Posterior vena cava (tissue), 2 donors: ENCODE measurements around the gene HOXB9. TPM values are rescaled to one million over a fixed set of nuclear protein-coding genes. Genes with fewer than 3 reads are reported as not detected.
A peak's percentile ranks its signal among the peaks of the same experiment; 100 is the strongest.

Experiments used
- DNase-seq: peaks from one replicate; pipeline ENCODE4 v3.0.0-alpha.2; 2020; ENCODE audit warnings: low spot score
- intact Hi-C, 2 donors: fragments of 100-400 bp; cut with DNase I; formaldehyde crosslinking; loops; one replicate each; pipeline versions ENCODE4 v1.14.1 to v1.14.2; 2022 to 2023
- long read RNA-seq, 2 donors: library from polyadenylated mRNA; unstranded; transcript quantifications; one replicate each; pipeline ENCODE4 v2.0.0, GENCODE V29; 2020 to 2021
- total RNA-seq, 2 donors: library from RNA; stranded (reverse); fragmentation: NEBNext Ultra II Directional; extraction: Animal tissue kit (Norgen Biotek cat#: 25700); gene quantifications; one replicate each; pipeline ENCODE4 v1.2.1, GENCODE V29; 2021
- donor health status: DM: yes; HTN: yes; CAD: no.
- donor health status: DM: yes; HTN: yes; CAD: no.

HOXB9 gene
- under 1 TPM in 1 of 2 donors, not detected in 1; 0.24 TPM for total RNA-seq
- long read RNA-seq, donor 1, result 0 reads
- long read RNA-seq, donor 2, result 0 reads

- no peak for DNase-seq
- intact Hi-C loops, result no loop called here
These were observed at the start of gene HOXB9 for GRCh38 chr17:48626245-48627117. TSS of gene HOXB9 (minus strand) at chr17:48626358. CDS start at chr17:48626269, 89 bp downstream.

DNA sequence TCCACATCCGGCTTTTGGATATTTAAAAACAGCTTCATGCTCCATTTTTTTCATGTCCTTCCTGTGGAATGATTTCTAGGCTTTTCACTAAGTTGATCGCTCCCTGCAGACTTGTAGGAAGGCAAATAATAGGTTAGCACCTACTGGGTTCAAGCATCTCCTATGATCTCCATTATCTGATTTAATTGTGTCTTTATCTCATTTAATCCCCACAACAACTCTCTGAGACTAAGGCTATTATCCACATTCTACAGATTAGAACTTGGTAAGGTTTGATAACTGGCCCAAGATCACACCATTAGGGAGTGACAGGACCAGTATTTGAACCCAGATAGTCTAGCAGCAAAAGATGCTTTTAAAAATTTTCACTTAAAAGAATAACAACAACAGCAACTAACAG lies 46.2 kb upstream of the HOXB9 start:
- intact Hi-C loops, result loop anchor here (2.0 to 10.0 kb wide), 3 partner anchors 118 to 202 kb away; no protein-coding TSS in a partner anchor
- DNase-seq, result no peak

DNA sequence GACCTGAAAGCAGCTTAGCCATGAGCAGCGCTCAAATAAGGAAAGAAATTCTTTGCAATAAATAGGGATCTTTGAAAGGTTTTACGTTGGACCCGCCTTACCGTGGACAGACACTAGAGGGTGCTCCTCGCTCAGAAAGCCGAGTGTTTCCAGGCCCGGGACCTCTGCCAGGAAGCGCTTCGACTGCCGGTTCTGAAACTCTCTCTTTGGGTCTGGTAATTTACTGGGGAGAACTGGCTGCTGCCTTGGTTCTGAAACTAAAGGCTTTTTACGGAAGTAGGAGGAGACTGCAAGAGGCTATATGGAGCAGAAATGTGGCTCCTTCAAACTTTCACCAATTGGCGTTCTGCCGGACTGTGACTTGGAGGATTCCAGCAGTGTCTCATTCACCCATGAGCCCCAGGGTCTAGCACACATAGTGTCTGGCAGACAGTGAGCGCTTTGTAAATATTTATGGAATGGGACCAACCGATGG lies 45.6 kb upstream of the HOXB9 start:
- peak; percentile 94 for DNase-seq
- intact Hi-C loops, result loop anchor here (2.0 to 10.0 kb wide), 3 partner anchors 119 to 203 kb away; no protein-coding TSS in a partner anchor

- no peak for DNase-seq
- intact Hi-C loops, result no loop called here
These were observed 37.2 kb upstream of the HOXB9 start for GRCh38 chr17:48663134-48663924.

DNA sequence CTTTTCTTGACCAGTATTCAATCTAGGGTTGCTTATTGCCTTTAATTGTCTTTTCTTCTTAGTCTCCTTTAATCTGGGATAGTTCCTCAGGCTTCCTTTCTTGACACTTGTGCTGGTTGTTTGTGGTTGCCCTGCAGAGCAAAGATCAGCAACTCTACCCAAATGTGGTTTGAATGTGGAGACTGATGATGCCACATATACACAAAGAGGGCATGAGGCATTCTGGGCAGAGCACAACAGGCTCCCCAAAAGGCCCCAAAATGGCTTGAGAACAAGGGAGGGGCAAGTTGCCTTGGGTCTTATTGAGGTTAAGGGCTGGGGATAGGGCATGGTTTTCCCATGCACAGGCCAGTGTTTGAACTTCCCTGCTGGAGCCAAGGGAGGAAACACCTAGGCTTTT lies 29.8 kb upstream of the HOXB9 start:
- intact Hi-C loops, result no loop called here
- no peak for DNase-seq

GRCh38 chr17:48649741-48650140 lies 23.6 kb upstream of the HOXB9 start:
- intact Hi-C loops, result no loop called here
- DNase-seq, result no peak

DNA sequence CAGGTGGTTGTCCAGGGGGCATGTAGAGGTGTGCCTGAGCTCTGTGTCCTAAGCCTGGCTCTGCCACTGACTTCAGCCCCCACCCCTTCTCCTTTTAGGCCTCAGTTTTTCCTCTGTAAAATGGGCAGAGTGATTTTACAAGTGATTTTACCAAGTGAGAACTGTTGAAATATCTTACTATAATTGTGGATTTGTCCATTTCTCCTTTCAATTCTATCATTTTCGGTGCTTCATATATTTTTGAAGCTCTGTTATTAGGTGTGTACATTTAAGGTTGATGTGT lies 21.7 kb upstream of the HOXB9 start:
- intact Hi-C loops, result no loop called here
- no peak for DNase-seq

GRCh38 chr17:48647103-48647962 lies 21.2 kb upstream of the HOXB9 start:
- DNase-seq, result no peak
- intact Hi-C loops, result no loop called here

GRCh38 chr17:48646183-48647102 lies 20.3 kb upstream of the HOXB9 start:
- intact Hi-C loops, result no loop called here
- DNase-seq, result no peak

DNA sequence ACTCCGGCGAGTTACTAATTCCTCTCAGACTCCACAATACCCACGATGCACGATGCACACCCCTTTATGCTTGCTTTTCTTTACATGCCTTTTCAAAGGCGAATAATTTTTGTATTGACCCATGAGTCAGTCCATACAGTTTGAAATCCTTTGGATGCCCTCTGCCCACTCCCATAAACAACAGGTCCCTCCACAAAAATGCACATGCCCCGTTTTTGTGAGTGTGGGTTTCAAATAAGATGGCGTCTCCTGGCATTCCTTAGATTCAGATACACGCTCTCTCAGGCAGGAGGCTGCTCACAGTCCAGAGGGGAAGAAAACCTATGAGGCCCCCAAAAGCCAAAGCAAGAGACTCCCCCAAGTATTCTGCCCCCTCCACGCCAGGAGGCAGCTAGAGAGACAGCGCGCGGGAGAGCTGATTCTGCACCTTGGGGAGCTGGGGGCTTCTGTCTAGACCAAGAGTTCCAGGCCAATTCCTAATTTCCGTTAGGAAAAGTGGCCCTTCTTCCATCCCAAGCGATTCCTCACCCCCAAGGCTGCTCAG lies 19.6 kb upstream of the HOXB9 start:
- no peak for DNase-seq
- intact Hi-C loops, result no loop called here

DNA sequence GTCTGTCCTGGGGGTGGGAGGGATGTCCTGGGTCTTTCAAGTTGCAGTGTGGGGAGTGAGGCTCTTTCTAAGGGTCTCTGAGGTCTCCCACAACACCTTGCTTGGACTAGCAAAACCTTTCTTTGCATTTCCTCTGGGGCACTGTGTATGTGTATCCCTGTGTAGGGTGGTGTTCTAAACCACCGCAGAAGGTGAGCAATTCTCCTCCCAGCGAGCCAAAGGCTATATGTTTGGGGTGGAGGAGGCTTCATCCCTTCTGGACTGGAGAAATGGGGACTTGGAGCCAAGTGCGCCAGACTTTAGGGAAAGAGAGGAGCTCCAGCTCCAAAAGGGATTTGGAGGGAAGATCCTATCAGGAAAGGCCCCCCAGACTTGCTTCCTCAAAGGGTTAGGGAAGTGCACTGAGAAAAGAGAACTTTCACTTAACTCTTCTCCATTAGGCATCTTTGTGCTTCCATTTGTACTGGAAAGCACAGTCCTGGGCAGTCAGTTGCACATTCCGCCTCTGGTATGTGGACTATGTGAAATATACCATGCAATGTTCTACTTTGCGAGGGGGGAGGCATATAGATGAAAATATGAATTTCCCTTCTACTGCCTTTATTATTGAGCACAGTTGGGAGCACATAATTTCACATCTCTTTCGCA lies 18.9 kb upstream of the HOXB9 start:
- intact Hi-C loops, result no loop called here
- no peak for DNase-seq

DNA sequence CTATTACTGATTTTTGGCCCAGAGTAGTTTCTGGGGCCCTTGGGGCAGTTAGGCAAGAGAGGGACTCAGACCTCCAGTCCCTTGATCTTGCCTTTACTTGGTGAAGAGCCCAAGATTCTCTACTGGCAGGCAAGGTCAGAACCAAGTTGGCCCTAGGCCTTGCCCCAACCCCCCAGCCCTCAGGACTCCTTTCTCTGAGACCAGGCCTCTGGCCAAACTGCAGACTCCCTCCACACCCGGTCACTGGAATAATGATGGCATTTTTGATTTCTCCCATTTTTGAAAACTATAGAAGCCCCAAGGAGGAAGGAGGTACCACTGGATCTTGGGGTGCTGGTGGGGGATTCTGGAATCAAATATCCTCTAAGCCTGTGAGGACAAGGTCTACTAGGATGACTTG lies 18.0 kb upstream of the HOXB9 start:
- intact Hi-C loops, result no loop called here
- no peak for DNase-seq

DNA sequence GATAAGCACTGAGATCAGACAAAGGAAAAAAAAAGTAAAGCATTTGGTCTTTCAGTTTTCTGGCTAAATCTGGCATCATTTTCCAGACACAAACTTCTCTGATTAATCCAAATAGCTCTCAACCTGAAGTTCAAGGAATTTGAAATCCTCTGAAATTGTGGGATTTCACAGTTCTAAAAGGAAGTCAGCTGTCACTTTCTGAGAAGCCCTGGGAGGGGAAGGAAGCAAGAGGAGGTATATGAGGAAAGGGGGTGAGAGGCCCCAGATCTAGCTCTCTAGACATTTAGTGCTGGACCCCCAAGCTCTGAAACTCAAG lies 17.5 kb upstream of the HOXB9 start:
- intact Hi-C loops, result no loop called here
- DNase-seq, result no peak

- intact Hi-C loops, result no loop called here
- DNase-seq, result no peak
These were observed 16.9 kb upstream of the HOXB9 start for GRCh38 chr17:48642843-48643696.

DNA sequence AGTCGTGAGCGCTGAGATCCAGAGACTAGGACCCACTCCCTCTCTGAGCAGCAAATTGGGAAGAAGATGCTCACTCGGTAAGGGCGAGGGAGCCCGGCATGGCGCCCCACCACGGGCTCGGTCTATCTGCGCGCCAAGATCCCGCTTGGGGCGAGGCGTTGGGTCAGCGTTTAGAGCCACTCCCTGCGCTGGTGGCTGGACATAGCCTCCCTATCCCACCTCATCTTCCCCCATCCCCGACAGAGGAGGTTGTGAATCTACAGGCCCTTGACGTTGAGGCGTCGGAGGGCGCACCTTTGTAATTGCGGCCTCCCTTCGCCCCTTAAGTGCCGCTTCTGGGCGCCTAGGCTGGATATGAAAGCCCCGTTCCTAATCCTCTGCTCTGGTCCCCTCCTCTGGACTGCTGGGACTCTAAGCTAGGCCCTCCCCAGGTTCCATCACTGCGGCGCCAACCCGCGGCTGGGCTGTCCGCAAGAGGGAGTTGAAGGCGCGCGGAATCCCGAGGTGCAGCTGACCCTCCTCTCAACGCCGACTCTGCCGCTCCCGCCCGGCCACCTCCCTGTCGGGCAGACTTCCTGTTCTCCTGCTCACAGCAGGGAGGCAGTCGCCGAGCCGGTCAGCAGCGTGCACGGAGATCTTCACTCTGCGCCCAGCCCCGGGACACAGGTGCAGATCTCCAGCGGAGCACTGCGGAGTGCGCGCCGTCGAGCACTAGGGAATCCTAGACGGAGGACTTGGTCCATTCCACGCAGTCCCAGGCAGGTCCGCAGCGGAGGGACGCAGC lies 16.1 kb upstream of the HOXB9 start:
- DNase-seq, result no peak

DNA sequence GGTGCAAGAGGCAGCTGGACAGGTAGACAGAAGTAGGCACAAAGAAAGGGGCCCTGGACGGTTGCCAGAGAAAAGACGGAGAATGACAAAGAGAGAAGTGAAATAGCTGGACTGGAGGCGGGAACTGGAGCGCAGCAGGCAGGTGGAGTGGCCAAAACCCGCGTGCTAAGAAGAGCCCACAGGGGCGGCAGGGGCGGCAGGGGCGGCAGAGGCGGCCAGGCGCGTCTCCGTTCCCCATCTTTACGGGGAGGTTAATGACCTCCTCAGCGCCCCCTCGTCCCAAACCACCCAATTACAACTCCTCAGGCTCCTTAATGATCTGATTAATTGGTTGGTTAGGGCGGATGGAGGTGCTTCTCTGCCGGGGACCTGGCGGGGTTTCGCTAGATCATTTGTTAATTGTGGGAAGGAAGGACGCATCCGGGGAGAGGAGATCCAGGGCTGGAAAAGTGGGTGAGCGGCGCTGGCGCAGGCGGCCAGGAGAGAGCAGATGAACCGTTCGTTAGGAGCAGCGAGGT lies 15.4 kb upstream of the HOXB9 start:
- intact Hi-C loops, result no loop called here
- no peak for DNase-seq

More for the DNA sequence above, 16.1 kb upstream of the HOXB9 start:
- intact Hi-C loops, result no loop called here
